Stimulated activated CD4-positive, alpha-beta T cell treated with anti-CD3 and anti-CD28 coated beads, Interleukin-2, amount 100 ng/mL, for 48 hours (primary cell): ENCODE measurements around the gene MOV10L1.

Source experiments
- DNase-seq, 2 donors: peaks; one replicate each; pipeline ENCODE4 v3.0.0-alpha.2; 2020

MOV10L1 gene

DNA sequence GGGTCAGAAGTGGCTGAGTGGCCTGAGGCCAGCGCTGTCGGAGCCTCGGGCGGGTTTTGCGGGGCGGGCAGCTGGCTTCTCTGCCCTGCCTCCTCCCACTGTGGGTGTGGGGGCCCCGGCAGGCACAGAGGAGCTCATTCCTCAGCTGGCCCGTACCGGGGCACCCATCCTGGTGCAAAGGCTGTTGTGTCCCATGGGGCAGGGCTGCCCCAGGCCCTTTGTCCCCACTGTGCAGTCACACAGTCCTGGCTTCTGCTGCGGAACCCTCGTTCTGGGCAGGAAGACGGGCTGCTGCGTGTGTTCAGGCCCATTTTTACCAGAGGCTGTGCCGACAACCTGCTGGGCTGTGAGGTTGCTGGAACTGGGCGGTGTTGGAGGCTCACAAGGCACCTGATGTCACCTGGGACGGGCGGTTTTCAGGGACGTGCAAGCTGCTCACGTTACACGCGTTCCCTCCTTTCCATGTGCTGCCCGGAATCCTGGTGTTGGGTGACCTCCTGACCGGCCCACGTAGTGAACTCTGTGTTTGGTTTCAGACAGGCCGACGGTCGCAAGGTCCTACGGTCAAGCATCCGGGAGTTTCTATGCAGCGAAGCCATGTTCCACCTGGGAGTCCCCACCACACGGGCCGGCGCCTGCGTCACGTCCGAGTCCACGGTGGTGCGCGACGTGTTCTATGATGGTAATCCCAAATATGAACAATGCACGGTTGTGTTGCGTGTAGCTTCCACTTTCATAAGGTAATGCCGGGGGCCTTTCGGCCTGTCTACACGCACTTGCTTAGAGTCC lies 116.2 kb downstream of the MOV10L1 start:
- no peak for DNase-seq

DNA sequence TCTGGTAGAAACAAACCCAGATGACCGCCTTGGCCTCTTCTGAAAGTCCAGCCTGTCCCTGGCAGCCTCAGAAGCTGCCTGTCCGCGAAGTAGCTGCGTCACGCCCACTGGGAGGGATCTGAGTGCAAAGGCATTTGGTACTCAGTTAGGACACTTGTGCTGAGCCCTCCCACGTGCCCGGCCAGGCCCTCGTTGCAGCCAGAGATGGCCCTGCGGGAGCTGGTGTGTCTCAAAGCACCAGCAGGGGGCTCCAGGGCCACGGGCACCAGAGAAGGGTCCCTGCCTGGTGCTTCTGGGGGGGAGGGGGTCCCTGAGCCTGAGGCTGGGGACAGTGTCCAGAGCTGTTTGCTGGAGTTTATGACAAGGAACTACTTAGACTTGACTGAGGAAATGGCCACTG lies 116.8 kb downstream of the MOV10L1 start:
- DNase-seq, result no peak

DNA sequence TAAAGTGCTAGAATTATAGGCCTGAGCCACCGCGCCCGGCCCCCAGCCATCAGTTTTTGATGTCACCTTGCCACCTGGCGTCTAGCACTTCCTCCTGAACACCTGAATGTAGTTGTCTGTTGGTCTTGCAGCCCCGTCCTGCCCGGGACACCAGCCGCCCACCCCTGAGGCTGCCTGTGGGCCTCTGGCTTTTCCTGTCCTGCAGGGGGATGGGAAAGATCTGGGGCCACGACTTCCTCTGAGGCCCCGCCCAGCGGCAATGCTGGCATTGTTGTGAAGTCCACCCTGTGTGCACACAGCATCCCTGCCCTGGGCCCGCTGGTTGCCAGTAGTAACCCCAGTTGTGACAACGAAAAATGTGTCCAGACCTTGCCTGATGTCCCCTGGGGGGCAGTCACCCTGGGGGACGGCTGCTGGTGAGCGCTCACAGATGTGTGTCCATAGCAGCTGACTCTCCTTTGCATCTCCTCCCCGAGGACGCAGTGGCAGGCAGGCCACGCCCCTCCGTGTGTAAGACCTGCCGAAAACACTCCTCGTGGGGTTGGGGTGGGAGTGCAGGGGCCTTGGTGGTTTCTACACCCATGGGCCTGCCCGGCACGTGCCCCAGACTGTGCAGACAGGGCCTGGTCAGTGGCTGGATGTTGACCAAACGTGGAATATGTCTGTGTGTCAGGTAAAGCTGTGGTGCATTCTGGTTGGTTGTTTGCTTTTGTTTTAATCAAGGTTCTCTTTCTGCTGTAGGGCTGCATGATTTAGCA lies 117.8 kb downstream of the MOV10L1 start:
- no peak for DNase-seq

DNA sequence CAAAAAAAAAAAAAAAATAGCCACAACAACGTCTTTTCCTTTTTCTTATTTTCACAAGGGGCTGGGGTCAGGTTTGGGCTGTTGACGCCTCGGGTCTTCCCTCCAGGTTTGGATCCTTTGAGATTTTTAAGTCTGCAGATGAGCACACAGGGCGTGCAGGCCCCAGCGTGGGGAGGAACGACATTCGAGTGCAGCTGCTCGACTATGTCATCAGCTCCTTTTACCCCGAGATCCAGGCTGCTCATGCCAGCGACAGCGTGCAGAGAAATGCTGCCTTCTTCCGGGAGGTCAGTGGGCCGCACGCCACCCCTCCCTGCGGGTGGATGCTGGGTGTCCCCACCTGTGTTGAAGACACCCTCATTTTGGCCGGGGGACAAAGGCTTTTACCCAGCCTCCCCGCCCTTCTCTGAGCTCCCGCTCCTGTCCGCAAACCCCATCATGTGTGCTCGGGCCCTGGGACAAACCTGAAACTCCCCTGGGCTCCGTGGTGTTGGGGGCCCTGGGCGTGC lies 118.7 kb downstream of the MOV10L1 start:
- DNase-seq, result no peak

DNA sequence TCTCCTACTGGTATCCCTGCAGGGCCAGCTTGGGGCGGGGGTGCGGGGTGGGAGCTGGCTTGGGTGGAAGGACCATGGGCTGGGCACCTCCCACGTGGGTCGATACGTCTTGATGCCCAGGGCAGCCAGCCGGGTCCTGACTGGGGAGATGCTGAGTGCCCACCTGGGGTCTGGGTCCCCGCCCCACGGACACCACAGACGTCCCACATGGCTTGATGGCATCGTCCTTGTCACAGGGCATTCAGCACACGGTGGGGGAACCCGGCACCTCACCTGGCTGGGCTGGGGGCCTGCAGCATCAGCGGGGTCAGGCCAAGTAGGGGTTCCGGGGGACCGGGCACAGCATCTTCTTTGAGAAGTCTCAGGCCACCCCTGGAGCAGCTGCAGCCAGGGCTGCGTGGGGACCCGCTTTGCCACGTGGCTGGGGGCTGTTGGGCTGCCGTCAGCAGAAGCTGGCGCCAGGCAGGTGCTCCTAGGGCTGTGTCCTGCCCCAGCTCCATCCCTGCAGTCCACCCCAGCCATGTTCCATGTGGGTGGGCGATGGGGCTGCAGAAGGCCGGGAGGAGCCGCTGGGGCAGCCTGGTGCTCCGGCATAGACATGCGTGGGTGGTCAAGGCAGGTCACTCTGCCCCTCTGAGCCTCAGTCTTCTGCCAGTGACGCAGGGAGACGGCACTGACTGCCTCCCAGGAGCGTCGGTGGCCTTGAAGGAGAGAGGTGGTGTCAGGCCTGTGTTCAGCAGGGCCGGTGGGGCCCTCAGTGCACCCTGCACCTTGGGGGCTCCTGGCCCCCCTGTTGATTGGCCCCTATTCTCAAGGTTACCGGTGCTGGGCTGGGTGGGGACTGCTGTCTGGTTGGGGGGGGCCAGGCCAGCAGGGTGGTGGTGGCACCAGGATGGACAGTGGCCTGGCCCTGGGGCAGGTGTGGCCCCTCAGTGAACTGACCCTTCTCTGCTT lies 119.4 kb downstream of the MOV10L1 start:
- no peak for DNase-seq

DNA sequence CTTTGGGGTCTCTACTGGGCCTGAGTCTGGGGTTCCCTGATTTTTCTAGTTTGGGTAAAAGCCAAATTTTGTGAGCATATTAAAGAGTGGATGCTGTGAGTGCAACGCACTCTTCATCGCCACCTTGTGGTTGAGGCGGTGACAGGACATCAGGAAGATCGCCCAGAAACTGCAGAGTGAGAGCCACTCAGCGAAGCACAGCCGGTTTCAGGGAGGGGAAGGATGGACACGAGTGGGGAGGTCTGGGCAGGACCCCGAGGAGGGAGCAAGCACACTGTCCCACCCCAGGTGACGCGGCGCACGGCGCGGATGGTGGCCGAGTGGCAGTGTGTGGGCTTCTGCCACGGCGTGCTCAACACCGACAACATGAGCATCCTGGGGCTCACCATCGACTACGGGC lies 120.1 kb downstream of the MOV10L1 start:
- DNase-seq, result peak; percentile 67 to 69

DNA sequence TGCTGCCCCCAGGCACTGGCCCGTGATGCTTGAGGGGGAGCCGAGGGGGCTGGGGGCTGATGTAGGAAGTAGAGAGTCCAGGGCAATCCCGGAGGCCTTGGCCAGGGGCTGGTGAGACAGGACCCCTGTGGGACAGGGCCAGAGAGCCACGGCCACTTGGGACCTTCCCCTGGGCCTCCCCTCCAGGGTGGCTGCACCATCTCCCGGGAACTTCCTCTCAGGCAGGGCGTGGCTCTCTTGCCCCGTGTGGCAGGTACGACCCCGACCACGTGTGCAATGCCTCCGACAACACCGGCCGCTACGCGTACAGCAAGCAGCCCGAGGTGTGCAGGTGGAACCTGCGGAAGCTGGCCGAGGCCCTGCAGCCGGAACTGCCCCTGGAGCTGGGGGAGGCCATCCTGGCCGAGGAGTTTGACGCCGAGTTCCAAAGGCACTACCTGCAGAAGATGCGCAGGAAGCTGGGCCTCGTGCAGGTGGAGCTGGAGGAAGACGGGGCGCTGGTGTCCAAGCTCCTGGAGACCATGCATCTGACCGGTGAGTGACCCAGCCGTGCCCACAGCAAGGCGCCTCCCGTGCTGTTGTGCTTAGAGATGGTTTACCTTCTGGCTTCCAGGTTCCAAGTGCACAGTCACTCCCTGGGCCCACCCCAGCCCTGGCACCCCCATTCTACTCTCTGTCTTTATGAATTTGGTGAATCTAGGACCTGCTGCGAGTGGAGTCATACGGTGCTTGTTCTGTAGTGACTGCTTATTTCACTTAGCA lies 120.8 kb downstream of the MOV10L1 start:
- no peak for DNase-seq

DNA sequence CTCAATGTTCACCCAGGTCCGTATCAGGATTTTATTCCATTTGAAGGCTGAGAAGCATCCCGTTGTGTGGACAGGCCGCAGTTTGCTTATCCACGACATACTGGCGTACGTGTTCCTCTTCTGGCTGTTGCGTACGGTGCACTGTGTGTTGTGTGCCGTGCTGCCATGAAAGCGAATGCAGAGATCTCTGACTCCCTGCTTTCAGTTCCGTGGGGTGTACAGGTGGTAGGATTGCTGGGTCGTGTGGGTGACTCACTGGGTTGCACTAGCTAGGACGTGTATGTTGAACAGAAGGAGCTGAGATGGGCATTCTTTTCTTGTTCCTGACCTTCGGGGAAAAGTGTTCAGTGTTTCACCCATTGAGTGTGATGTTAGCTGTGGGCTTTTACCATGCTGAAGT lies 121.3 kb downstream of the MOV10L1 start:
- DNase-seq, result no peak
